ENCODE measurements around the gene CDH4. TPM values are rescaled to one million over a fixed set of nuclear protein-coding genes. Genes with fewer than 3 reads are reported as not detected.

CDH4 gene
- total and polyA plus RNA-seq, 10 donors, result 0.30 to 20.1 (median 7.7) TPM

GRCh38 chr20:61746147-61746646 is 494.1 kb downstream of the CDH4 start:
- peaks cover 0 to 46% (median 28%) of the 10 kb centered on the region in 8 donors for H3K9me3 ChIP-seq
- DNase-seq, result peak; percentile 54
- no peaks in the 10 kb centered on the region for H3K36me3 ChIP-seq
- H3K27ac ChIP-seq, result no peak overlapping the region
- TF ChIP-seq POLR2AphosphoS5 (IDR thresholded peaks at IDR 0.05) (no peak), POLR2A (IDR thresholded peaks at IDR 0.05) (no peak), CTCF (IDR thresholded peaks at IDR 0.05 in 8 of 11, conservative IDR thresholded peaks at IDR 0.05 in 3 of 11) (no peak)
- 87 to 96% (median 90%) methylated on average over 10 to 11 of the region's 11 CpGs for WGBS, 5 donors
- intact Hi-C loops (cut with DNase I; ENCODE audit: low total_unique reads), result no loop called here
- H3K4me1 ChIP-seq, result no peaks in the 10 kb centered on the region
- no peak overlapping the region for H3K4me3 ChIP-seq
- no peaks in the 10 kb centered on the region for H3K27me3 ChIP-seq (replicated peaks in 1 of 7)

- Histone ChIP-seq H3K4me1 (no peaks in the 10 kb centered on the region), H3K27me3 (replicated peaks in 1 of 7) (no peaks in the 10 kb centered on the region), H3K9me3 (peaks cover 0 to 52% (median 31%) of the 10 kb centered on the region in 8 donors), H3K27ac (no peak overlapping the region), H3K4me3 (no peak overlapping the region), H3K36me3 (no peaks in the 10 kb centered on the region)
- intact Hi-C loops (cut with DNase I; ENCODE audit: low total_unique reads), result no loop called here
- TF ChIP-seq POLR2AphosphoS5 (IDR thresholded peaks at IDR 0.05) (no peak), CTCF (IDR thresholded peaks at IDR 0.05 in 8 of 11, conservative IDR thresholded peaks at IDR 0.05 in 3 of 11) (no peak), POLR2A (IDR thresholded peaks at IDR 0.05) (no peak)
- peak; percentile 56 for DNase-seq
- WGBS, 5 donors, result 88 to 96% (median 91%) methylated on average over 11 to 12 of the region's 12 CpGs
Observed at GRCh38 chr20:61746781-61747180, 494.7 kb downstream of the CDH4 start.

GRCh38 chr20:61748376-61748775 is 496.3 kb downstream of the CDH4 start:
- H3K27ac ChIP-seq, result no peak overlapping the region
- no peaks in the 10 kb centered on the region for H3K36me3 ChIP-seq
- WGBS, 5 donors, result 65 to 79% (median 72%) methylated on average over 3 of the region's 3 CpGs
- H3K4me1 ChIP-seq, result peaks cover 0 to 7% (median 1%) of the 10 kb centered on the region in 6 donors
- no peak for TF ChIP-seq POLR2A (IDR thresholded peaks at IDR 0.05)
- TF ChIP-seq POLR2AphosphoS5 (IDR thresholded peaks at IDR 0.05), result no peak
- no peak for TF ChIP-seq CTCF (IDR thresholded peaks at IDR 0.05 in 8 of 11, conservative IDR thresholded peaks at IDR 0.05 in 3 of 11)
- no peaks in the 10 kb centered on the region for H3K27me3 ChIP-seq (replicated peaks in 1 of 7)
- H3K9me3 ChIP-seq, result peaks cover 0 to 58% (median 32%) of the 10 kb centered on the region in 8 donors
- no peak for DNase-seq
- intact Hi-C loops (cut with DNase I; ENCODE audit: low total_unique reads), result no loop called here
- no peak overlapping the region for H3K4me3 ChIP-seq

GRCh38 chr20:61749406-61750075 is 497.5 kb downstream of the CDH4 start:
- Histone ChIP-seq H3K36me3 (no peaks in the 10 kb centered on the region), H3K4me1 (peaks cover 0 to 14% (median 2%) of the 10 kb centered on the region in 6 donors), H3K9me3 (peaks cover 0 to 58% (median 32%) of the 10 kb centered on the region in 8 donors), H3K27ac (no peak overlapping the region), H3K4me3 (no peak overlapping the region), H3K27me3 (replicated peaks in 1 of 7) (no peaks in the 10 kb centered on the region)
- 79 to 87% (median 82%) methylated on average over 6 of the region's 6 CpGs for WGBS, 5 donors
- DNase-seq, result peak; percentile 51
- TF ChIP-seq CTCF (IDR thresholded peaks at IDR 0.05 in 8 of 11, conservative IDR thresholded peaks at IDR 0.05 in 3 of 11) (no peak), POLR2AphosphoS5 (IDR thresholded peaks at IDR 0.05) (no peak), POLR2A (IDR thresholded peaks at IDR 0.05) (no peak)
- intact Hi-C loops (cut with DNase I; ENCODE audit: low total_unique reads), result no loop called here
